Adrenal gland (tissue), 19 donors: ENCODE results near the gene NDUFV2. TPM values are rescaled to one million over a fixed set of nuclear protein-coding genes. Genes with fewer than 3 reads are reported as not detected.

Experiments used
- DNase-seq, 7 donors: peaks; one replicate each; pipeline ENCODE4 v3.0.0-alpha.2; 2019 to 2020
- H3K27ac ChIP-seq, 5 donors: fragments of 200-600 bp; sonication (generic) in 4 of 5; 1 replicate in 3 of 5; 2 replicates in 2 of 5; pipeline versions ENCODE4 v1.5.1 to v1.8.0; 2016 to 2020; ENCODE audit warnings: mild to moderate bottlenecking in 1 of 5
- H3K27me3 ChIP-seq: fragments of 200-600 bp; 2 replicates; pipeline ENCODE4 v1.8.0; 2021
- H3K36me3 ChIP-seq, 2 donors: fragments of 200-600 bp; replicated peaks in 1 of 2; 1 replicate in 1 of 2; 2 replicates in 1 of 2; pipeline versions ENCODE4 v1.5.1 to v1.8.0; 2018 to 2022
- H3K4me1 ChIP-seq, 2 donors: fragments of 200-600 bp; replicated peaks in 1 of 2; 1 replicate in 1 of 2; 2 replicates in 1 of 2; pipeline versions ENCODE4 v1.5.1 to v1.8.0; 2018 to 2021
- H3K4me3 ChIP-seq, 4 donors: fragments of 200-600 bp; sonication (generic) in 3 of 4; one replicate each; pipeline ENCODE4 v1.5.1; 2016 to 2018
- H3K9me3 ChIP-seq, 3 donors: fragments of 200-600 bp; sonication (generic) in 1 of 3; replicated peaks in 1 of 3; 1 replicate in 2 of 3; 2 replicates in 1 of 3; pipeline versions ENCODE4 v1.5.1 to v1.8.0; 2016 to 2021
- POLR2A ChIP-seq, 2 donors: fragments of 450-650 bp; IDR thresholded peaks; one replicate each; pipeline ENCODE4 v1.6.1; 2017; ENCODE audit warnings: antibody characterized with exemption in 2 of 2, mild to moderate bottlenecking in 2 of 2, moderate library complexity in 1 of 2
- WGBS, 4 donors: extraction: QIAGEN DNeasy Blood & Tissue Kit in 2 of 4; methylation state at CpG; one replicate each; pipeline versions ENCODE4 v1.1.5 to v1.1.7; 2013 to 2017; 5-methylcytosine and 5-hydroxymethylcytosine counted together
- intact Hi-C, 2 donors: fragments of 100-400 bp; cut with DNase I; formaldehyde crosslinking; loops; one replicate each; pipeline versions ENCODE4 v1.14.1 to v1.15.0; 2022 to 2023
- long read RNA-seq, 10 donors: library from polyadenylated mRNA in 3 of 10; unstranded in 2 of 10; stranded (forward) in 1 of 10; transcript quantifications; one replicate each; pipeline ENCODE4 v2.0.0 and lab custom pipeline, GENCODE V29; 2021 to 2026
- polyA plus RNA-seq, 3 donors: library from polyadenylated mRNA; stranded (reverse); fragments of 200-250 nt in 2 of 3; fragments of 350-450 nt in 1 of 3; fragmentation: Illumina TruSeq in 1 of 3; extraction: RNeasy Lipid Tissue Mini Kit (QIAGEN cat#74804) in 1 of 3; gene quantifications; one replicate each; pipeline ENCODE4 v1.2.3, GENCODE V29; 2013 to 2014
- total RNA-seq, 9 donors: library from RNA; depleted of rRNA in 4 of 9; stranded (reverse); fragments of >200 nt in 4 of 9; fragments of 120-200 nt in 1 of 9; fragmentation: NEBNext Ultra II Directional in 1 of 9; extraction: Animal tissue kit (Norgen Biotek cat#: 25700) in 1 of 9; gene quantifications; one replicate each; pipeline versions ENCODE4 v1.1.0 to v1.2.4, GENCODE V29; 2013 to 2023
- TF ChIP-seq, protein P1 (sequence below), 6 experiments: fragments of 450-650 bp in 4 of 6; fragments of 200-600 bp in 2 of 6; sonication (generic) in 1 of 6; IDR thresholded peaks; 1 replicate in 5 of 6; 2 replicates in 1 of 6; pipeline versions ENCODE4 v1.5.1 to v1.8.0; 2016 to 2021; ENCODE audit warnings: antibody characterized with exemption in 6 of 6, mild to moderate bottlenecking in 2 of 6, moderate library complexity in 1 of 6
- donor health status: healthy with polysubstance abuse.
- donor health status: Bipolar disorder and iron deficiency.
- donor health status: DM: yes; HTN: yes; CAD: no.
- donor health status: DM: no; HTN: no; CAD: no.
- donor health status: DM: no; HTN: no; CAD: no.
- donor health status: DM: yes; HTN: yes; CAD: no.

The NDUFV2 gene
- total RNA-seq = 100 to 1,000 TPM; 130 to 367 (median 187) TPM
- 100 to 1,000 TPM; 347 to 569 (median 420) TPM for polyA plus RNA-seq
- long read RNA-seq, donor 1, transcript NDUFV2-201 (8 exons, 930 nt) = major isoform, 225 of 281 reads
- long read RNA-seq, donor 1, partial matches to known transcripts = 46 of 281 reads
- long read RNA-seq, donor 1, other reads (novel, unspliced or antisense) = 9 of 281 reads
- long read RNA-seq, donor 2, transcript NDUFV2-201 (8 exons, 930 nt) = major isoform, 154 of 169 reads
- long read RNA-seq, donor 2, partial matches to known transcripts = 6 of 169 reads
- long read RNA-seq, donor 2, other reads (novel, unspliced or antisense) = 9 of 169 reads
- long read RNA-seq, donor 3, transcript NDUFV2-201 (8 exons, 930 nt) = major isoform, 144 of 151 reads
- long read RNA-seq, donor 3, partial matches to known transcripts = 0 of 151 reads
- long read RNA-seq, donor 3, other reads (novel, unspliced or antisense) = 7 of 151 reads
- long read RNA-seq, donor 4, transcript NDUFV2-201 (8 exons, 930 nt) = major isoform, 354 of 368 reads
- long read RNA-seq, donor 4, partial matches to known transcripts = 5 of 368 reads
- long read RNA-seq, donor 4, other reads (novel, unspliced or antisense) = 9 of 368 reads
- long read RNA-seq, donor 5, transcript NDUFV2-201 (8 exons, 930 nt) = major isoform, 287 of 299 reads
- long read RNA-seq, donor 5, partial matches to known transcripts = 0 of 299 reads
- long read RNA-seq, donor 5, other reads (novel, unspliced or antisense) = 12 of 299 reads
- long read RNA-seq, donor 6, transcript NDUFV2-201 (8 exons, 930 nt) = major isoform, 165 of 171 reads
- long read RNA-seq, donor 6, partial matches to known transcripts = 3 of 171 reads
- long read RNA-seq, donor 6, other reads (novel, unspliced or antisense) = 3 of 171 reads
- long read RNA-seq, donor 7, transcript NDUFV2-201 (8 exons, 930 nt) = major isoform, 86 of 96 reads
- long read RNA-seq, donor 7, partial matches to known transcripts = 10 of 96 reads
- long read RNA-seq, donor 7, other reads (novel, unspliced or antisense) = 0 of 96 reads
- long read RNA-seq, donor 8, transcript NDUFV2-201 (8 exons, 930 nt) = major isoform, 228 of 255 reads
- long read RNA-seq, donor 8, partial matches to known transcripts = 18 of 255 reads
- long read RNA-seq, donor 8, other reads (novel, unspliced or antisense) = 9 of 255 reads
- long read RNA-seq, donor 9, transcript NDUFV2-201 (8 exons, 930 nt) = major isoform, 105 of 137 reads
- long read RNA-seq, donor 9, partial matches to known transcripts = 24 of 137 reads
- long read RNA-seq, donor 9, other reads (novel, unspliced or antisense) = 8 of 137 reads
- long read RNA-seq, donor 10, transcript NDUFV2-201 (8 exons, 930 nt) = major isoform, 89 of 89 reads
- long read RNA-seq, donor 10, partial matches to known transcripts = 0 of 89 reads
- long read RNA-seq, donor 10, other reads (novel, unspliced or antisense) = 0 of 89 reads

GRCh38 chr18:9102508-9103375, at the start of gene NDUFV2:
Gene NDUFV2 (plus strand): TSS chr18:9102699. CDS start chr18:9102744, 45 bp downstream.
- Histone ChIP-seq H3K9me3 (no peaks in the 10 kb centered on the region), H3K4me1 (peaks cover 39 to 53% of the 10 kb centered on the region in 2 donors), H3K4me3 (peak within 1 kb of the TSS; percentile 60 to 85 (median 81)), H3K36me3 (no peaks in the 10 kb centered on the region), H3K27me3 (no peaks in the 10 kb centered on the region), H3K27ac (peak within 1 kb of the TSS; percentile 73 to 95 (median 92))
- peak; percentile 92 to 98 (median 96) for DNase-seq
- TF ChIP-seq, protein P1, sequence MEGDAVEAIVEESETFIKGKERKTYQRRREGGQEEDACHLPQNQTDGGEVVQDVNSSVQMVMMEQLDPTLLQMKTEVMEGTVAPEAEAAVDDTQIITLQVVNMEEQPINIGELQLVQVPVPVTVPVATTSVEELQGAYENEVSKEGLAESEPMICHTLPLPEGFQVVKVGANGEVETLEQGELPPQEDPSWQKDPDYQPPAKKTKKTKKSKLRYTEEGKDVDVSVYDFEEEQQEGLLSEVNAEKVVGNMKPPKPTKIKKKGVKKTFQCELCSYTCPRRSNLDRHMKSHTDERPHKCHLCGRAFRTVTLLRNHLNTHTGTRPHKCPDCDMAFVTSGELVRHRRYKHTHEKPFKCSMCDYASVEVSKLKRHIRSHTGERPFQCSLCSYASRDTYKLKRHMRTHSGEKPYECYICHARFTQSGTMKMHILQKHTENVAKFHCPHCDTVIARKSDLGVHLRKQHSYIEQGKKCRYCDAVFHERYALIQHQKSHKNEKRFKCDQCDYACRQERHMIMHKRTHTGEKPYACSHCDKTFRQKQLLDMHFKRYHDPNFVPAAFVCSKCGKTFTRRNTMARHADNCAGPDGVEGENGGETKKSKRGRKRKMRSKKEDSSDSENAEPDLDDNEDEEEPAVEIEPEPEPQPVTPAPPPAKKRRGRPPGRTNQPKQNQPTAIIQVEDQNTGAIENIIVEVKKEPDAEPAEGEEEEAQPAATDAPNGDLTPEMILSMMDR (IDR thresholded peaks at IDR 0.05) = no peak
- peak; percentile 29 to 88 for TF ChIP-seq POLR2A (IDR thresholded peaks at IDR 0.05)
- WGBS, 4 donors = 0 to 3% (median 1%) methylated on average over 17 to 64 of the region's 64 CpGs
- intact Hi-C loops = no loop called here

DNA sequence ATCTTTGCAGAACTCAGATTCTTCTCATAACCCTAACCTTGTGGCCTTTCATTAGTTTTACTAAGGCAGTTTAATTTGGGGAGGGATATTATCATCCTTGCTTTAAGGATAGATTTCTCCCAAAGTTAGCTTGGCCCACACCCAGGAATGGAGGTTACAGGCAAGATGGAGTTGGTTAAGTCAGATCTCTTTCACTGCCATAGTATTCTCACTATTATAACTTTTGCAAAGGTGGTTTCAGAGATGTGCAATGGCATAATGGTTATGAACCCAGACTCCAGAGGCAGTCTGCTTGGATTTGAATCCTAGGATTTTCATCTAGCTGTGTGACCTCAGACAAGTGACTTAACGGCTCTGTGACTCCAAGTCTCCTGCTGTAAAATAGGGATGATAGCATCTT, 48.7 kb upstream of the NDUFV2 start:
- Histone ChIP-seq H3K9me3 (no peaks in the 10 kb centered on the region), H3K27me3 (no peaks in the 10 kb centered on the region), H3K4me3 (no peak overlapping the region), H3K36me3 (no peaks in the 10 kb centered on the region), H3K27ac (no peak overlapping the region), H3K4me1 (peaks cover 0 to 10% of the 10 kb centered on the region in 2 donors)
- DNase-seq = no peak
- 93 to 95% (median 93%) methylated on average over 1 of the region's 1 CpG for WGBS, 4 donors
- TF ChIP-seq, protein P1 (IDR thresholded peaks at IDR 0.05) = no peak
- TF ChIP-seq POLR2A (IDR thresholded peaks at IDR 0.05) = no peak
- intact Hi-C loops = loop anchor here in 1 of 2 donors (10.0 kb wide), 1 partner anchor 349 kb away; the partner anchor contains the start of gene MTCL1

- no peaks in the 10 kb centered on the region for H3K9me3 ChIP-seq
- WGBS, 4 donors = 0 to 3% (median 1%) methylated on average over 1 of the region's 1 CpG
- H3K4me3 ChIP-seq = no peak overlapping the region
- H3K27me3 ChIP-seq = no peaks in the 10 kb centered on the region
- H3K36me3 ChIP-seq = no peaks in the 10 kb centered on the region
- TF ChIP-seq POLR2A (IDR thresholded peaks at IDR 0.05) = no peak
- TF ChIP-seq, protein P1 (IDR thresholded peaks at IDR 0.05) = peak in 4 of 6 experiments; percentile 6 to 37 (median 31)
- intact Hi-C loops = loop anchor here in 1 of 2 donors (10.0 kb wide), 1 partner anchor 350 kb away; the partner anchor contains the start of gene MTCL1
- H3K27ac ChIP-seq = no peak overlapping the region
- DNase-seq = no peak
- H3K4me1 ChIP-seq = peaks cover 0 to 10% of the 10 kb centered on the region in 2 donors
Observed at GRCh38 chr18:9055185-9055584, 47.3 kb upstream of the NDUFV2 start.
